Stimulated activated CD8-positive, alpha-beta memory T cell treated with anti-CD3 and anti-CD28 coated beads, Interleukin-4, amount 100 ng/mL, for 48 hours (primary cell): Measurements from ENCODE around the gene BPIFB2.

Experiments used
- DNase-seq: peaks from one replicate; pipeline ENCODE4 v3.0.0-alpha.2; 2020

The BPIFB2 gene

GRCh38 chr20:33008336-33009213 is 1.1 kb downstream of the BPIFB2 start:
- no peak for DNase-seq

- DNase-seq = no peak
Observed at GRCh38 chr20:33009214-33010132, 2.0 kb downstream of the BPIFB2 start.

GRCh38 chr20:33010133-33010504 is 2.6 kb downstream of the BPIFB2 start:
- no peak for DNase-seq

DNA sequence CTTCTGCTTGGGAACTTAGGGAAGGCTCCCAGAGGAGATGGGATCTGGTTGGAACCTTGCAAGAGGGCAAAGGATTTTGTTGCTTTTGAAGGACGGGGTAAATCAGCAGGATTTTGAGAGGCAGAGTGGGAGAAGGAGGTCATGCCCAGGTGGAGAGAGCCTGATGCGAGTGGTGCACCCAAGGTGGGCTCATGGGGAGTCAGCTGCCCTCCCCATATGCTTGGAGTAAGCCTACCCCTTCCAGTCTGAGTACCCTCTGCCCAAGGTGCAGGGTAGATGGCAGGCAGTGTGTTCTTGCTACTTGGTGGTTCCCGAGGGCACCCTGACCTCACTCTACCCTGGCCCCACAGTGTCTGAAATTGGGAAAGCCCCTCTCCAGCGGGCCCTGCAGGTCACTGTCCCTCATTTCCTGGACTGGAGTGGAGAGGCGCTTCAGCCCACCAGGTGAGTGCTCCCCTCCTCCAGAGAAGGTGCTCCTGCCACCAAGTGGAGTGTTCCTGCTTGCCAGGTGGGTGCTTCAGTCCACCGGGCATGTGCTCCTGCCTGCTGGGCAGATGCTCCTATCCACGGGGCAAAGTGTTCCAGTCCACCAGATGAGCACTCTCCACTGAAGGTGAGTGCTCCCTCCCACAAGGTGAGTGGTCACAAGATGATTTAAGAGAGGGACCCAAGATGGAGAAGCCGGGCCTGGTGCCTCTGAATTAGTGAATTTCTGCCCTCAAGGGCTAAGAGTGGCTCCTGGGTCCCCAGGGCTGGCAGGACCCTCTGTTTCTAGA is 3.4 kb downstream of the BPIFB2 start:
- DNase-seq = no peak

- no peak for DNase-seq
Observed at GRCh38 chr20:33012327-33013189, 5.1 kb downstream of the BPIFB2 start.

DNA sequence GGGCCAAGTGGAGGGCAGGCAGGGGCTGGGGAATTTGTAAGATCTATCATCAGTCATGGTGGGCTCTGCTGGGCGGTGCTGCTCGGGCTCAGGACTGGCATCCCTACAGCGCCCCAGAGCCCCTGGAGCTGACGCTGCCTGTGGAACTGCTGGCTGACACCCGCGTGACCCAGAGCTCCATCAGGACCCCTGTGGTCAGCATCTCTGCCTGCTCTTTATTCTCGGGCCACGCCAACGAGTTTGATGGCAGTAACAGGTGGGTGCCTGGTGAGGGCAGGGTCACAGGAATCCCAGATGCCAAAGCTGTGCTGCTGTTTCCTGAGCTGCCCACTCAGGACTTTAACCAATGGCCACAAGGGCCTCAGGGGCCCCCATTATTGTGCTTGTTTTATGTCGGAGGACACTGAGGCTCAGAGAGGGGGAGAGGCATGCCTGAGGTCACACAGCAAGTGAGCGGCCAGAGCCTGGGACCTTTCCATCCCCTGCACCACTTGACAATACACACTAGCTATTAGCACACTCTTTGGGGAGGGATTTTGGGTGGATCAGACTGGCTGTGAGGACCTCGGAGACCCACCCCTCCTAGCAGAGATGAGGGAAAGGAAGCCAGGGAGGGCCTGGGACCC is 6.3 kb downstream of the BPIFB2 start:
- DNase-seq = no peak

DNA sequence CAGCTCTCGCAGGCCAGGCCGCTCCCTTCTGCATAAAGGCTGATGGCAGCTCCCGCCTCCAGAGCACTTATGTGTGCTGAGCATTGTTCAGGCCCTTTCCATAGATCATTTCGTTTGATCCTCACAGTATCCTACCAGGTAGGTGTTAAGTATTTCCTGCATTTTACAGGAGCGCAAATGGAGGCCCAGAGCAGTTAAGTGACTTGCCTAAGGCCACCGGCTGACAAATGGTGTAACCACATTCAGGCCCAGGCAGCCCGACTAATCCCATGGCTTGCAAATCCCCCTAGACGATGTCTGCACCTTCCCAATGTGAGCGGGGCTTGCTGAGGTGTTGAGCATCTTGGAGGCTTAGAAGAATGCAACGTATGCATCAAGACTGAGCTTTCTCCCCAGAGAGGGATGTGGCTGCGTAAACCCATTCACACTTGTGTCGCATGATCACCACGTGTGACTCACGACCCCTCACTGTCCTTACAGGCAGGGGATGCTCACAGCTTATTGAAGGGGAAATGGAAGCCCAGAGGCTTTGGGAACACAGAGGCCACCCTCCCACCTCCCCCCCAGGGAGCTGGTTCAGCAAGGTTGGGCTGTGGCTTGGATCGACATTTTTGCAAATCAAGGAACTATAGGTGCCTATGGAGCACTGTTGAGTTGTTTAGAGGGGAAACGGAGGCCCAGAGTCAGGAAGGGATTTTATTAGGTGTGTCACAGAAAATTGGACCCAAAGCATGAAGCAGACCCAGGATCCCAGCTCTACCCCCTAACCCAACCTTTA is 7.0 kb downstream of the BPIFB2 start:
- no peak for DNase-seq

- no peak for DNase-seq
Observed at GRCh38 chr20:33015114-33015484, 7.6 kb downstream of the BPIFB2 start.

- DNase-seq = no peak
Observed at GRCh38 chr20:33015700-33016580, 8.4 kb downstream of the BPIFB2 start.

GRCh38 chr20:33016581-33017109 is 9.1 kb downstream of the BPIFB2 start:
- DNase-seq = no peak

DNA sequence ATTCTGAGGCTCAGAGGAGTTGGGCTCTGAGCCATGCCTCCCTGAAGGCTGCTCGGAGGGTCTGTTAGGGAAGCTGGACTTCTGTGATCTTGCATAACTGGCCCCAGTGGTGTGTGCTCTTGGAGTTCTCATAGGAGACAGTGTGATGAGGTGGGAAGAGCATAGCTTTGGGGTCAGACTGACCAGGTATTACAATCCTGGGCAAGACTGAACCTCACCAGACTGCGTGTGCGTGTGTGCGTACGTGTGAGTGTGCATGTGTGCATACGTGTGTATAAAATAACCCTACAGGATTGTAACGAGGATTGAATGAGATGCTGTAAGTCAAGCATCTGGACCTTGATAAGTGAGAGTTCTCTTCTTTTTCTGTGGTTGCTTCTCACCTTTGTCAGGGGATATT is 10.0 kb downstream of the BPIFB2 start:
- no peak for DNase-seq

DNA sequence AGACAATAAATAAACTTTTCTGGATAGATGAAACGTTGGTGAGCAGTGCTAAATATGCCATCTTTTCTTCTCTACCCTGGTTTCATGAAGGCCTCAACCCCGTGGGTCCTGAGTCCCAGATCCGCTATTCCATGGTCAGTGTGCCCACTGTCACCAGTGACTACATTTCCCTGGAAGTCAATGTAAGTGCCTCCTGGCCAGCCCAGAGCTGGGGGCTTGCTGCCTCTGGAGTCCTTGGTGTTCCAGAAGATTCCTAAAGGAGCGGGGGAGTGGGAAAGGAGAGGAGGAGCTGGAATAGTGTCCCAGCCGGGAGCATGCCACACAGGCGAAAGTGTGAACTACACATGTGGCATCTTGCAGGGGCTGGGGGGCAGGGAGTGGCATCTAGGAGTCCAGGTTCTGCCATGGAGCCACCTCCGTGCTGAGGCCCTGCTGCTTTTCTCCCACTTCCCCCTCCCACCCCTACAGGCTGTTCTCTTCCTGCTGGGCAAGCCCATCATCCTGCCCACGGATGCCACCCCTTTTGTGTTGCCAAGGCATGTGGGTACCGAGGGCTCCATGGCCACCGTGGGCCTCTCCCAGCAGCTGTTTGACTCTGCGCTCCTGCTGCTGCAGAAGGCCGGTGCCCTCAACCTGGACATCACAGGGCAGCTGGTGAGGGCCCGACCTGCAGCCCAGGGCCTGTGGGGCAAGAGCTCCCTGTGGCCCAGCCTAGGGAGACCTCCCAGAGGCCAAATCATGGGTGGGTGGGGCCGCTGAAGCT is 10.8 kb downstream of the BPIFB2 start:
- no peak for DNase-seq

- DNase-seq = no peak
Observed at GRCh38 chr20:33019465-33020277, 12.2 kb downstream of the BPIFB2 start.

DNA sequence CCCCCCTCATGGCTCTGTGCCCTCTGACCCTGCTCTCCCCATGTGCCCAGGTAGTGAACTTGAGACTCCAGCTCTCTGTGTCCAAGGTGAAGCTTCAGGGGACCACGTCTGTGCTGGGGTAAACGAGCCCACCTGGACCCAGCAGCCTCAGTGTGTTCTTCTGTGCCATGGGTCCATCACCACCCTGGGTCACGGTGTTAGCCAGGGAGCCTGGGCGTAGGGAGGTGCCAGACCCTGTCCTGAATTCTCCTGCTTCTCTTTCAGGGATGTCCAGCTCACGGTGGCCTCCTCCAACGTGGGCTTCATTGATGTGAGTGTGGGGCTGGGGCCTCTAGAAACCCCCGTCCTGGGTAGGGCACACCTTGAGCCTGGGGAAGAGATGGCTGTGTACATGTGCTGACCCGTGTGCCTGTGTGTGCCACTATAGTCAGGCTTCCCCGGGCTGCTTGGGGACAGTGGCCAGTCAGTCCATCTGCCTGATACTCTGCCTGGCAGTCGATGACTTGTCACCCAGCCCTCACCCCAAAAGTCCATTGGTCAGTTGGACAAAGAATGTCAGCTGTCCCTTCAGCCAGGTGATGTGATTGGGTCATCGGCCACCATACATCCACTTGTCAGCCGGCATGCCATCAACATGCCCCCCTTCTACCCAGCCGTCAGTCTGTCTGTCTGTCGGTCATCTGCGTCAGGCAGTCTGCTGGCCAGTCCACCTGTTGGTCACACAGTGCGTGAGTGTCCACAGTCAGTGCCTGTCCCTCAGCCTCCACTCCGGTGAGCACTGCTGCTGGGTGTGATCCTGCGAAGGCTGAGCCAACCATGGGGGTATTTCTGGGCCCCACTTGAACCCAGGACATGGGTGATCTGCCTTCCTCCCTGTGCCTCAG is 13.0 kb downstream of the BPIFB2 start:
- no peak for DNase-seq

DNA sequence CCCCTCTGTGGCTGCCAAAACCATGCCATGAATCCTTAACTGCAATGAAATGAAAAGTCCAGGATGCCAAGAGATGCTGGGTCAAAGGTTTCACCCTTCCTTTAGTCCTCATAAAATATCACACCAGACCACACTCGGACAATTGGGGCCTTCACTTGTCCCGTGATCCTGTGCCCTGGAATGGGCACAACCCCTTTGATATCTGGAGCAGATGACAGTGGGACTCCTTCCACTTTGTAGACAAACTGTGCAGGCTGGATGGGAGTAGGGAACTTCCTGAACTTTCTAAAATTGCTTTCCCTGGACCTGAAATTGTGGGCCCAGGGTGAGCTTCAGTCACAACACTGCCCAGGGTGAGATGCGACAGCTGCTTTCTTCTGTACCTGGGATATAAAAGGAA is 14.4 kb downstream of the BPIFB2 start:
- DNase-seq = no peak

DNA sequence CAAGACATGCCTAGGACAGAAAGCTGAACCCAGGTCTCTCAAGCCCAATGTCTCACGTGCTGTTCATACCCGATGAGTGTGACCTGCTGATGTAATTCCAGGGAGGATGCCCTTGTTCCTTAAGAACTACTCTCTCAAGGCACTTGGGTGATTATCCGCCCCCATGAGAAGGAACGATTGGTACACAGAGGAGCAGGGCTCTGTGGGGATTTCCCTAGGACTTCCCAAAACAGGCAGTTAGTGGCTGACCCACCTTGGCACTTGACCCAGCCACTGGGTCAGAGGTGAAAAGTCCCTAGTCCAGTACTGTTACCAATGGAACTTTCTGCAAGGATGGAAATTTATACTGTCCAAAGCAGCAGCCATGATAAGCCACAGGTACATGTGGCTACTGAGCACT is 14.8 kb downstream of the BPIFB2 start:
- no peak for DNase-seq
